NCI-H1105 (cell line): ENCODE data around the gene HSPG2.
"Not testable (repeated sequence)": the region's sequence is repeated elsewhere in the genome, so short reads cannot be mapped to it uniquely, and the experiment has no call there.

Source experiments
- DNase-seq: peaks from one replicate; lab custom pipeline; 2025; lab: John Stamatoyannopoulos, UW

Gene HSPG2

DNA sequence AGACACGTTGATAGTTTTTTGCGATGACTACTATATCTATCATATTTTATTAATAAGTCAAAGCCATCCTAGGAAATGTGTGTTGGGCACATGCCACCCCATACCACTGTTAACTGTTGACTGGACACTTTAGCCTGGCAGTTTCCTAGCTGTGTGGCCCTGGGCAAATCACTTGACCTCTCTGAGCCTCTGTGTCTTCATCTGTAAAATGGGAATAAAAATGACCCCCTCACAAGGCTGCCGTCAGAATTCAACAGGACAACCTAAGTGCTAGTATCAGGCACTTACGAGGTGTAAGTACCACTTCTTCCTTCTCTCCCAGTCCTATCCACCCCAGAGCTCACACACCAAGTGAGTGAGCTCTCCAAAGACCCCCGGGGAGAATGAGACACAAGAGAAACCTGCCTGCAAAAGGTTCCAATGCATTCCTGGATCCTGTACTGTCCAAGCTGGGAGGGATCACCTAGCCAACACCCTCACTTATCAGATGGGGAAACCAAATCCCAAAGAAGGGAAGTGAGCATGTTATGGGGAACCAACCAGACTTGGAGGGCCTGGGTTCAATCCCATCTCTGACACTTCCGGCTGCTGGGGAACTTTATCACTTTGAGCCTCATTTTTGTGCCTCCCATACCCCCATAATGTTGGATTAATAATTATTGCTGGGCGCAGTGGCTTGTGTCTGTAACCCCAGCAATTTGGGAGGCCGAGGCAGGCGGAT, 24.9 kb downstream of the HSPG2 start:
- DNase-seq = no peak

DNA sequence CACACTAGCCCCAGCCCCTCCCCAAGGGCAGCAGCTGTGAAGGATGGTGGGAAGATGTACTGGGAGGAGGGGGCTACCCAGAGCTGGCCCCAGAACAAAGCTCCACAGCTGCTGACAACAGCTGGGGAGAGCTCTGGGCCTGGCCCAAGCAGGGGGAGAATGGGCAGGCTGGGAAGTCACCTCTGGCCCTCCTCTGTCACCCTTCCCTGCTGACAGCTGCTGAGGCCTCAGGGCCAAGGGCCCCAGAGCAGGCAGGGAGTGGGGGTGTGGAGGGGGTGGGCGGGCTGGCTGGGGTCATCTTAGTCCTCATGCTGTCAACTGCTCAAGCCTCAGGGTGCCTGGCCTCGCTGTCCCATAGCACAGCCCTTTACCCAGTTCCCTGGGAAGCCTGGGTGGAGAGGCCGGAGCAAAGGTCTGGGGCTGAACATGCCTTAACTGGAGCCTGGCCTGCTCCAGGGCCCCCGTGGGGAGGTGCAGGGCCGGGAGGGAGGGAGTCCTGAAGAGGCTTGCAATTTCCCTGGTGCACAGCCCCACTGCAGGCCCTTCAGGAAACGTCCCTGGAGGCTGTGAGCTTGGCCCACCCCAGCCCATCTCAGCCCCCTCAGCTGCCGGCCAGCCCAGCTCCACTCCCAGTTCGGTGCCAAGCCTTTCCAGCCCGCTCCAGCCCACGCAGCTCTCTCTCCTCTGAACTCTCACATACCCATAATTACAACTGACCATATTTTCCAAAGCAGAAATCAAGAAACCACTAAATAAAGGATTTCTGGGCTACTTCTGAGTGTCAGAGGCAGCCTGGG, 25.7 kb downstream of the HSPG2 start:
- no peak for DNase-seq

DNA sequence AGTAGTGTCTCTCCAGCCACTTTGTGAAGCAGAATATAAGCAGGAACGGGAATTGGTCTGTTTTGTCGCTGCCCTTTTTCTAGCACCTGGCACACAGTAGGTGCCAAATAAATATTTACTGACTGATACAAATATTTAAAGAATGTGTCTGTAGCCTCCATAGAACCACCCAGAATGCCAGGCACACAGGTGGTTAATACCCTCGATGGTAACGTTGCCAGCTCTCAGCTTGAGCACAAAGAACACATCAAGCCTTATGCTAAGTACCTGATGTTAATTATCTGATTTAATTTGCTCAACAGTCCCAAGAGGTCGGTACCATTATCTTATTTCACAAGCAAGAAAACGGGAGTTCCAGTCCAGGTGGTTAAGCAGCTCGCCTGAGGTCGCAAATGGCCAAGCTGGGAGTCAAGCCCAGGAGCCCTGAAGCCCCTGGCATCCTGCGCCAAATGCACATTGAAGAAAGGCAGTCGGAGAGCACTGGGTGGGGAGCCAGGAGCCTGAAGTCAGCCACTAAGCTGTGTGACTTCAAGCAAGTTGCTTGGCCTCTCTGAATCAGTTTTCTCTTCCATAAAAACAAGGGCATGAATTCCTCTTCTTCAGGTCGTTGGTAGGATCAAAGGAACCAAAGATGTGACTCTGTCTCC, 26.4 kb downstream of the HSPG2 start:
- DNase-seq = no peak

DNA sequence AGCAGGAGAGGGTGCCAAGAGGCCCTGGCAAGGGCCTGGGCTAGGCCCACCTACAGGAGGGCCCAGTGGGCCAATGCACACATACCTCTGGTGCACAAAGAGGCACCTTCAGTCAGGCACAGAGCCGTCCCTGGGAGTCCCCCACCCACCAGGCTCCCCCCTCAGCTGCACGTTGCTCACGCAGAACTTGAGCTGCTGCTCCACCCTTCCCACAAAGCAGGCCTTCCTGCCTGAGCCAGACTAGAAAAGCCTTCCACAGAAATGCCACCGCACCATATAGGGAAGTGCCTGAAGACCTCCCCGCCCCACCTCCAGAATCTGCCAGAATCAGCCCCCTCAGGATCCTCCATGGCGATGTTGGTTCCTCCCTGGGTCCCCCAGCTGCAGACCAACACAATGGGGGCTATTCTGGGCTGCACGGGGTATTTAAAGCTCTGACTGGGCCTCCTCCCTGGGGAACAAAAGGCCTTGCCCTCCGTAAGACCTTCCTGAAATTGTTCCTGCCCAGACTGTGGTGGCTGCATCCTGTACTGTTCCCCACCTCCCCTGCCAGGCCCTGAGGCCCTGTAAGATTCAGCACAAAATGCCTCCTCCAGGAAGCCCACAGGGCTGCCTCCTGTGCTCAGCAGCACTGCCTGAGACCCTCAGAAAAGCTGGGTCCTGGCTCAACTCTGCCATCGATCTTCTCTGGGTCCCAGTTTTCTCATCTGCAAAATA, 27.2 kb downstream of the HSPG2 start:
- no peak for DNase-seq

DNA sequence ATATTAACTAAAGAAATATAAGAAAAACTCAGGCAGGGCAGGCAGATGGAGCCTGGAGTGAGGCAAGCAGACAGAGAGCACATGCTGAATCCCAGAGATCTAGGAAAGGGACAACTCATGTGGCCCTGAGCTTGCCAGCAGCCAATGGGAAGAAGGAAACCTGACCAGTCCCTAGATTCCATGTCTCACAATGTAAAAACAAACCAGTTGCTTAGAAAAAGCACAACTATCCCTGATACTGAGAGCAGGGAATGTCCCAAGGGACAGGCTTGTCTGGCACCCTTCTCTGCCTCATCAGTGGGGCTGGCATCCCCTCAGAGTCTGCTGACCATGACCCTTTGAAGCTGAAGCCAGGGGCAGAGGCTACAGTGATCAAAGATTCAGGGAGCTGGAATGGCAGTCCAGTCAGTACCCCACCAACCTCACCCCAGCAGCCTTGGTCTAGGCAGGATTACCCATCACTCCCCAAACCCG, 27.8 kb downstream of the HSPG2 start:
- no peak for DNase-seq

DNA sequence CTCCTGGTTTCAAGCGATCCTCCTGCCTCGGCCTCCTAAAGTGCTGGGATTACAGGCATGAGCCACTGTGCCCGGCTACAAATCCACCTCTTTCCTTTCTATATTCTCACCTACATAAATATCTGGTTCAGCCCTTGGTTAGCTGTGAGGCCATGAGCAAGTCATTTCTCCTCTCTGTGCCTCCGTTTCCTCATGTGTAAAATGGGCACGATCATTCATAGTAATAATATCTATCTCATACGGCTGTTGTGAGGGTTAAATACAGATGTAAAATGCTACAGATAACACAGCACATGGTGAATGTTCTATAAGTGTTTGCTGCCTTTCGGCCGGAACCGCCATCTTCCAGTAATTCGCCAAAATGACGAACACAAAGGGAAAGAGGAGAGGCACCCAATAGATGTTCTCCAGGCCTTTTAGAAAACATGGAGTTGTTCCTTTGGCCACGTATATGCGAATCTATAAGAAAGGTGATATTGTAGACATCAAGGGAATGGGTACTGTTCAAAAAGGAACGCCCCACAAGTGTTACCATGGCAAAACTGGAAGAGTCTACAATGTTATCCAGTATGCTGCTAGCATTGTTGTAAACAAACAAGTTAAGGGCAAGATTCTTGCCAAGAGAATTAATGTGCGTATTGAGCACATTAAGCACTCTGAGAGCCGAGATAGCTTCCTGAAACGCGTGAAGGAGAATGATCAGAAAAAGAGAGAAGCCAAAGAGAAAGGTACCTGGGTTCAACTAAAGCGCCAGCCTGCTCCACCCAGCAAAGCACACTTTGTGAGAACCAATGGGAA, 29.2 kb downstream of the HSPG2 start:
- not testable (repeated sequence) for DNase-seq

DNA sequence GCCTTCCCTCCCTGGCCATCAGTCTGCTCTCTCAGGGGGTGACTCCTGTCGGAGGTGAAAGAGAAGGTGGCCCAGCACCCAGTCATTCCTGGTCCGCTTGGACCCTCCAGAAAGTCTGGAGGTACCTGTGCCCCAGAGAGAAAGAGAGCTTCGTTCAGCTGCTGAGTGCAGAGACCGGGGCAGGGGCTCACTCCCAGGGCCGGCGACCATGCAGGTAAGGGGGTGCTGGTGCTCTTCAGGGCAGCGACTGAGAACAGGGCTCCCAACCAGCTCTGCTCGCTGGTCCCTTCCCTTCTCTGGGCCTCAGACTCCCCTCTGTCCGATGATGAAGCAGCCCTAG, 30.1 kb downstream of the HSPG2 start:
- no peak for DNase-seq

DNA sequence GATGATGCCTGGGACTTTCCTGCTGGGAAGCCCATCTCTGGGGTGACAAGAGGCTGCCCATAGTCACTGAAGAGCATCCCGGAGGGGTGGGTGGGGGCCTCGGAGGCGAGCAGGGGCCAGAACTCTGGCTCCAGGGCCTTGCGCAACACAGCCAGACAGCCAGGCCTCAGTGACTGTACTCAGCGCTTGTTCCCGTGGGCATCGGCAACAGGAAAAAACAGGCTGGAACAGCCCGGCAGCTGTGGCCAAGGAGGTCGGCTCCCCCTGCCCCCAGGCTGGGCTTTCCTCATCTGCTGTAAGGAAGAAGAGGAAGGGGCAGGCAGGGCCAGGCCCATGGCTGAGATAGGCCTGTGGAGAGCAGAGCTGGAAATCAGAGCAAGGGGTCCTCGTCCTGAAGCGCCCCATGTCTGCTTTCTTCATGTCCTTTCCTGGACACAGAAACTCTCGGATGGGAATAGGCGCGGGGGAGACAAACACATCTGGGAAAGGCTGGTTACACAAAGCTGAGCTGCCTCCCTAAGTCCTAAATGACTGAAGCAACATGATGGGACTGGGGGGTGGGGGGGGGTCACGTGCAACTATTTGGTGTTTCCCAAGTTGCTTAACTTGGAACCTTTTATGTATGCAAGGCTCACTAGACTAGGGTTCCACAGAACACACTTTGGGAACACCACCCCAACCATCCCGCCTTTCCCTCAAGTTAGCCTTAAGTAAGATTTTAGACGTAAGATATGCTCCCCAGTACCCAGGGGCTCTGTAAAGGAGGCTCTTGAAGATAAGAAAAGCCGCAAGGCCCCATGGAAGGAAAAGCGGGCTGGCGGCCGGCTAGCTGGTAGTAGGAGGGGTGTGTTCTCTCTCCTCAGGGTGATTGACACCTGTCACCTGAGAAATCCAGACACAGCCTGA, 30.7 kb downstream of the HSPG2 start:
- no peak for DNase-seq

DNA sequence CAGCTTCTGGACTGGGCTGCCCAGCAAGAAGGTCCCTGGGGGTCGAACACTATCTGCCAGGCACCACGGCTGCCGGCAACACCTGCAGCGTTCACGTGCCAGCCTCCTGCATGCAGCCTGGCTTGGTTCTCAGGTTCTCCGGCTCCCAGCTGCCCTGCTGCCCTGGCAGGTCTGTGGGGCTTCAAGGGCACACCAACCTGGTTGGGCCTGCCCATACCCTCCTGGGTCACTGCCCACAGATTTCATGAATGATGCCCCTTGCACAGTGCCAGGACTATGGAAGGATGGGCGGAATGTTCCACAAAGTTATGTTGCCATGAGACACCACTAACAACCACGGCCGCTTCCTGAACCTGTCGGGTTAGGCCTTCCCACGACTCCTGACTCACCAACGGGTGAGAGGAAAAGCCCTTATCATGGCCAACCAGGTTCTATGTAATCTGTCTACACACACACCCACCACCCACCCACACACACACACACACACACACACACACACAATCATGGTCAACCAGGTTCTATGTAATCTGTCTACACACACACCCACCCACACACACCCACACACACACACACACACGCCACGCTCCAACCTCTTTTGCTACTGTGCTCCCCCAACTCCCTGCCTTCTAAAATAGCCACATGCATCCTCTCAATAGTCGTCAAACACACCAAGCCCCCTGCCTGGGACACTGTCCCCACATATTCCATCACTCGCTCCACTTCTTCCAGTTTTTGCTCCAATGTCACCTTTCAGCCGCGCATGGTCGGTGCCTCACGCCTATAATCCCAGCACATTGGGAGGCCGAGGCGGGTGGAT, 32.2 kb downstream of the HSPG2 start:
- no peak for DNase-seq

DNA sequence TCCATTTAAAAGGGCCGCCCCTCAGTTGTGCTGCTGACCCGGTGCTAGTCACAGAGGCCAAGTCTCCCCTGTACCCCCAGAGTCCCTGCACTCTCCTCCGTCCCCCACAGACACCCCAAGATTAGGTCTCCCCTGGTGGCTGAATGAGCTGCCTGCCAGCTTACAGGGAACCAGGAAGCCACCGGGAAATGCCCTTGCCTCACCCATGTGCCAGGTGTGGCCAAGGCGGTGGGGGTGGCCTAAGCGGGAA, 32.7 kb downstream of the HSPG2 start:
- DNase-seq = no peak

DNA sequence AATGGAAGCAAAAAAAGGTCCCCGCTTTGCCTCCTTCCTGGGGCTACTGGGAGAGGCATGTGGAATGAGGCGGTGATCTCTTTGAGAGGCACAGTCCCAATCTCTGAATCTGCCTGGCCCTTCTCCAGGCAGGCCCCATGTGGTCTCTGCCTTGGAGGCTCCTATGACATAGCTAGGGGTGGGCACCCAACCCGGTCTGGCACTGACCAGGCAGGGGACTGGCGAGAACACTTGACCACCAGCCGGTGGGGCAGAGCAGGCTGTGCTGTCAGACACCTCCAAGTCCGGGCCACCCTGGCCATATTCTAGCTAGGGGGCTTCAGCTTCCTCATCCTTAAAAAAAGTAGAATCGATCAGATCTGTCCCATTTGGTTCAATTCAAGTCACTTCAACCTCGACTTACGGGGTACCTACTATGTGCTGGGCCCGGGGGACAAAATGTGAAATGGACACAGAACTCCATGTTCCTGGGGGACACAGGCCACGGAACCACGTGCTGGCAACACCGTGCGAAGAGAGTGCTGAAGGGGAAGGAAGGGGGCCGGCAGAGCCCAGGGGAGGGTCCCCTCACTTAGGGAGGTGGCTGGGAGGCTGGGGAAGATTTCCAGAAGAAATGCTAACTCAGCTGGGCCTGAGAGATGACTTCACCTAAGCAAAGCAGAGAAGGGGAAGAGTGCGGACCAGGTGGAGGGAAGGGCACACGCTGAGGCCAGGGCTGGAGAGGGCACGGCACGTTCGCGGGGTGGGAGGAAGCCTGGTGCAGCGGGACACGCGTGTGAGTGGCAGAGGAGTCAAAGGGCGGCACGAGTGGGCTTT, 33.3 kb downstream of the HSPG2 start:
- no peak for DNase-seq

DNA sequence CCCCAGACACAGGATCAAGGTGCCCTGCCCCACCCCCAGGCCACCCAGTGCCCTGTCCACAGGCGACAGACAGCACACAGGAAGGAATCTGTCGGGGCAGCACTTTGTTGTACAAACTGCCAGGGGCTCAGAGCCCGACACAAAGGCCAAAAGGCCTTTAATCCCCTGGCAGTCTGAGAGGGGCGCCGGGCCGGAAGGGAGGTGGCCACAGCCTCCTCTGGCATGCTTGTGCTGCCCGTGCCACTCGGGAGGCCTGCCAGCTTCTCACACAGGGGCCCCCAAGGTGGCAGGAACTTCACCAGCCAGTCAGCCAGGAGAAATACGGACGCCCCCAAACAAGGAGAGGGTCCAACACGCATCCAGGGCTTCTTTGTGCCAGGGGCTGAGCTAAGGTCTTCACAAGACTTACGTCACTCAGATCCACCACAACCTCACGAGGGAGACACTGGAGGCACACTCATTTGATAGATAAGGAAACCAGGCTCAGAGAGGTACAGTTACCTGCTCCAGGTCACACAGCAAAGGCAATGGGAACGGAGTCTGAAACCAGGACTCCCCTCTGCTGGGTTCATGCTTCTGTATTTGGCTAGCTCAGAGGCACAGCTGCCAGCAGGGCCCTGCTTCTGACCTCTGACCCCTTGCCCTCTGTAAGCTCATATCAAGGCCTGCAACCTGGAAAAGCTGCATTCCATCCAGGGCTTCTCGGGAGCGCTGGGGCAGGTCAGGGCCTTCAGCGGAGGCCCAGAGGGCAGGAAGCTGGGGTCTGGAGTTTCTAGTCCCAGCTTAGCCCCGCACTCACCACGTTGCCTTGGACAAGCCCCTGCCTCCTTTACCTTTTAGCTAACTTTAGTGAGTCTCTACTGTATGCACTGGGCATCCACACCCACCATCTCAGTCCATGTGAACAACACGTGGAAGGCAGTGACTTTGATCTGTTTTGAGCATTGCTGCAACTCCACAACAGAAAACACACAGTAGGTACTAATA, 34.8 kb downstream of the HSPG2 start:
- DNase-seq = no peak

DNA sequence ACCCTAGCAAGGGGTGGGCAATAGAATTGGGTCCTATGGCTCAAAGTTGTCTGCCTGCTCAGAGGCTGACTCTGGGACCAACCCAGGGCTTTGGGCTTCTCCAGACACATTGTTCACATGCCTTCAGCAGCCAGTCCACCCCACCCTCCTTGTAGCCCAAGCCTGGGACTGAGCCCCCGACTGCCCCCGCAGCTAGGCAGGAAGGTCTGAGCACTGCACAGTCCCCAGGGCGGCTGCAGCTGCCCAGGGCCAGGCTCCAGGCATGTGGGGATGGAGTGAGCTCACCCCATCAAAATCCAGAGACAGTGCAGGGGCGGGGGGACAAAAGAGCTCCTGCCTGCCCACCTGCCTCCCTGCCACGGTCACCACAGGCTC, 35.6 kb downstream of the HSPG2 start:
- DNase-seq = no peak

DNA sequence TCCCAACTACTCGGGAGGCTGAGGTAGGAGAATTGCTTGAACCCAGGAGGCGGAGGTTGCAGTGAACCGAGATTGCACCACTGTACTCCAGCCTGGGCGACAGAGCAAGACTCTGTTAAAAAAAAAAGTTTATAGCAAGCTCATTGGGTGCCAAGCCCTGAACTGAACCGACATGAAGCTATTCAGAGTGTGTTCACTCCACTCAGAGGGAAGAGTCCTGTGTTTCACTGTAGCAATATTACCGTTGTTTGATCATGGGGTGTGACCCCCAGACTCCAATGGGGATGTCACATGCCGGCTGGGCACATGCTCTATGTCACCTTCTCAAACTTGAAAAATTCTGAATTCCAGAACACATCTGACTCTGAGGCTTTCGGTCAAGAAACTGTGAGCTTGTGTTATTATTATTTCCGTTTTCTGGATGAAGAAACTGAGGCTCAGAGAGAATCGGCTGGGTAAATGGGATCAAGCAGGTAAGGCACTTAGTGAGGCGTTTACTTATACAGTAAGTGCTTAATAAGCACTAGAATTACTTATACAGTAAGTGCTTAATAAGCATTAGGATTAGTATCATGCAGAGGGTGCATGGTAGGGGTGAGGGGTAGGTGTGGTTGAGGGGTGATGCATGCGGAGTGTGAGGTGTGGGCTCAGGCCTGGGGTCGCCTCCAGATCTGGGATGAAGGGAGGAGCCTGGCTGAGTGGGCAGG, 36.2 kb downstream of the HSPG2 start:
- DNase-seq = no peak

DNA sequence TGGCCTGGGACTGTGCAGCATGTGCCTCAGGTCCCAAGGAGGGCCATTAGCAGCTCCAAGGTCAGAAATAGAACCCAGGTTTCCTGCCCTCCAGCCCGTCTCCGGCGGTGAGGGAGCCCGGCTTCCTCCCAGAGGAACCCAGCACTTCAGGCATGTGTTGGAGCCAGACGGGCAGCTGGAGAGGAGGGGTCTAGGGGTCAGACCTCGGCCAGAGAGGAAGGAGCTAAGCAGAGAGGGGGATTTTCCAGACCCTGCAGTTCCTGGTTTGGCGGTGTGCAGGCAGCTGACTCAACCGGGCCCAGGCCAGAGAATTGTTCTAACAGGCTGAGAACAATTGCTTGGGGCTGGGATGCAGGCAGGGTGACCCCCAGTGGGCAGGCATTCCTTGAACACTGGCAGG, 37.1 kb downstream of the HSPG2 start:
- DNase-seq = no peak

DNA sequence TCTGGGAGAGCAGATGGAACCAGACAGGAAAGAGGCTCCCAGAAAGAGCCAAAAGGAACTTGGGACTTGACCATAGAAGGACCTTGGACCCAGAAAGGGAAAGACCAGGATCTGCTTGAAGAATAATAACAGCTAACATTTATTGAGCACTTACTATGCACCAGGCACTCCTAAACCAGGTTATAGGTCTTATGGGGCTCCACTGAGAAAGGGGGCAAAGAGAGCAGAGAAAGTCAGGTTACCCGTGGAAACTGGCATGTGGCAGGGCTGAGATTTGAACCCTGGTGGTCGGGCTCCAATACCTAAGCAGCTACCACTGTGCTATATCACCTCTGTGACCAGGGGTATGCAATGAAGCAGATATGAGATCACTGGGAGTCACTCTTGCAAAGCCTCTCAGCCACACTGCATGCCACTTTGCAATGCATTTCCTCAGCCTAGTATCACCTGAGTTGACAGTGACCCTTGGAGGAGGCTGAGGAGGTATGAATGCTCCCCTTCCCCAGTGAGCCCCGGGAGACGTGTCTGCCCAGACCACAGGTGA, 37.8 kb downstream of the HSPG2 start:
- no peak for DNase-seq
